HFF-Myc (cell line): ENCODE measurements around the gene VAT1L.

Experiments
- DNase-seq: peaks from one replicate; pipeline ENCODE4 v3.0.0-alpha.2; 2011; ENCODE audit warnings: low read depth; ENCODE audit errors: extremely low read depth
- H3K4me3 ChIP-seq: replicated peaks from 2 replicates; pipeline ENCODE4 v1.5.1; 2011; ENCODE audit warnings: low read depth, mild to moderate bottlenecking, control low read depth, low read length
- CTCF ChIP-seq: IDR thresholded peaks from 2 replicates; pipeline ENCODE4 v1.5.1; 2012; ENCODE audit warnings: mild to moderate bottlenecking, low read depth, low read length, control low read depth; ENCODE audit errors: missing control alignments

VAT1L gene

GRCh38 chr16:77962689-77963088, 174.3 kb downstream of the VAT1L start:
- TF ChIP-seq CTCF = no peak
- DNase-seq = no peak
- no peak overlapping the region for H3K4me3 ChIP-seq

GRCh38 chr16:77963185-77964044, 175.1 kb downstream of the VAT1L start:
- no peak for DNase-seq
- TF ChIP-seq CTCF = no peak
- no peak overlapping the region for H3K4me3 ChIP-seq

GRCh38 chr16:77965346-77965745, 177.0 kb downstream of the VAT1L start:
- no peak for DNase-seq
- no peak overlapping the region for H3K4me3 ChIP-seq
- TF ChIP-seq CTCF = no peak

GRCh38 chr16:77967054-77967904, 178.9 kb downstream of the VAT1L start:
- no peak overlapping the region for H3K4me3 ChIP-seq
- TF ChIP-seq CTCF = no peak
- DNase-seq = no peak

GRCh38 chr16:77969861-77970260, 181.5 kb downstream of the VAT1L start:
- no peak overlapping the region for H3K4me3 ChIP-seq
- no peak for TF ChIP-seq CTCF
- no peak for DNase-seq

GRCh38 chr16:77970371-77970770, 182.0 kb downstream of the VAT1L start:
- no peak overlapping the region for H3K4me3 ChIP-seq
- no peak for DNase-seq
- no peak for TF ChIP-seq CTCF
